HG03521 (cell line): Measurements from ENCODE around the gene SLC22A16.

Experiments
- ATAC-seq: cut with Tn5 transposase; IDR thresholded peaks from one replicate; pipeline ENCODE4 v1.9.1; 2021; ENCODE audit warnings: mild to moderate bottlenecking, moderate library complexity; ENCODE audit not compliant: unreplicated experiment

The SLC22A16 gene

GRCh38 chr6:110449541-110449895 is 26.9 kb downstream of the SLC22A16 start:
- ATAC-seq: no peak

- no peak for ATAC-seq
These were observed 27.4 kb downstream of the SLC22A16 start for GRCh38 chr6:110448846-110449540.

GRCh38 chr6:110447761-110448160 is 28.7 kb downstream of the SLC22A16 start:
- ATAC-seq: no peak

GRCh38 chr6:110446405-110446804 is 30.0 kb downstream of the SLC22A16 start:
- ATAC-seq: no peak

GRCh38 chr6:110440026-110440425 is 36.4 kb downstream of the SLC22A16 start:
- no peak for ATAC-seq

GRCh38 chr6:110439356-110439755 is 37.1 kb downstream of the SLC22A16 start:
- no peak for ATAC-seq

GRCh38 chr6:110434961-110435602 is 41.3 kb downstream of the SLC22A16 start:
- ATAC-seq: no peak

- ATAC-seq: no peak
These were observed 44.0 kb downstream of the SLC22A16 start for GRCh38 chr6:110432285-110432900.

GRCh38 chr6:110430741-110431140 is 45.7 kb downstream of the SLC22A16 start:
- ATAC-seq: no peak

GRCh38 chr6:110430236-110430635 is 46.2 kb downstream of the SLC22A16 start:
- ATAC-seq: no peak

- ATAC-seq: no peak
These were observed 48.3 kb downstream of the SLC22A16 start for GRCh38 chr6:110428153-110428552.

GRCh38 chr6:110425816-110426215 is 50.6 kb downstream of the SLC22A16 start:
- no peak for ATAC-seq

- no peak for ATAC-seq
These were observed 54.0 kb downstream of the SLC22A16 start for GRCh38 chr6:110422444-110422822.

GRCh38 chr6:110421749-110422443 is 54.5 kb downstream of the SLC22A16 start:
- ATAC-seq: no peak

GRCh38 chr6:110419028-110419739 is 57.2 kb downstream of the SLC22A16 start:
- ATAC-seq: no peak

GRCh38 chr6:110418594-110418993 is 57.8 kb downstream of the SLC22A16 start:
- no peak for ATAC-seq

GRCh38 chr6:110415086-110415916 is 61.1 kb downstream of the SLC22A16 start, which contains the start of gene DDO:
Gene DDO (minus strand): TSS chr6:110415575. CDS start chr6:110413462, 2,113 bp downstream.
- no peak for ATAC-seq

GRCh38 chr6:110414669-110415068 is 61.7 kb downstream of the SLC22A16 start:
- ATAC-seq: no peak

- ATAC-seq: no peak
These were observed 64.1 kb downstream of the SLC22A16 start for GRCh38 chr6:110412360-110412759.

- no peak for ATAC-seq
These were observed 65.9 kb downstream of the SLC22A16 start for GRCh38 chr6:110410511-110410910.
